AG04450 (cell line): Measurements from ENCODE around the gene ACTRT2. TPM values are rescaled to one million over a fixed set of nuclear protein-coding genes. Genes with fewer than 3 reads are reported as not detected.

ENCODE experiments used
- CTCF ChIA-PET: fragments of 300-600, 350-600 bp; formaldehyde crosslinking; extraction: SDS; loops from one replicate; lab custom pipeline; 2022; ENCODE audit warnings: antibody characterized with exemption, inconsistent platforms; lab: Charles Lee
- POLR2A ChIA-PET: fragments of 350-600 bp; formaldehyde crosslinking; extraction: SDS; loops from one replicate; lab custom pipeline; 2021; ENCODE audit warnings: antibody characterized with exemption, inconsistent platforms; lab: Yijun Ruan, JAX
- DNase-seq: peaks from one replicate; pipeline ENCODE4 v3.0.0-alpha.2; 2011; ENCODE audit warnings: low read depth, low spot score
- H3K27ac ChIP-seq: one replicate; pipeline ENCODE4 v1.5.1; 2012; ENCODE audit warnings: low read depth, low read length, control low read depth
- H3K27me3 ChIP-seq: one replicate; pipeline ENCODE4 v1.6.0; 2012; ENCODE audit warnings: low read length; ENCODE audit not compliant: control insufficient read depth, insufficient read depth
- H3K4me3 ChIP-seq: 2 replicates; pipeline ENCODE4 v1.5.1; 2011; ENCODE audit warnings: mild to moderate bottlenecking, low read depth, low read length, control low read depth
- H3K9me3 ChIP-seq: 2 replicates; pipeline ENCODE4 v1.5.1; 2012; ENCODE audit warnings: low read length; ENCODE audit not compliant: control insufficient read depth, insufficient read depth
- polyA plus RNA-seq: library from polyadenylated mRNA; depleted of rRNA; stranded (reverse); fragments of >200 nt; gene quantifications from 2 replicates; pipeline ENCODE4 v1.2.3, GENCODE V29; 2011
- TF ChIP-seq, protein P1 (sequence below): IDR thresholded peaks from 2 replicates; pipeline ENCODE4 v1.5.1; 2011; ENCODE audit warnings: low read depth, low read length, control low read depth, inconsistent platforms

ACTRT2 gene
- polyA plus RNA-seq, 1 experiment, result not detected

DNA sequence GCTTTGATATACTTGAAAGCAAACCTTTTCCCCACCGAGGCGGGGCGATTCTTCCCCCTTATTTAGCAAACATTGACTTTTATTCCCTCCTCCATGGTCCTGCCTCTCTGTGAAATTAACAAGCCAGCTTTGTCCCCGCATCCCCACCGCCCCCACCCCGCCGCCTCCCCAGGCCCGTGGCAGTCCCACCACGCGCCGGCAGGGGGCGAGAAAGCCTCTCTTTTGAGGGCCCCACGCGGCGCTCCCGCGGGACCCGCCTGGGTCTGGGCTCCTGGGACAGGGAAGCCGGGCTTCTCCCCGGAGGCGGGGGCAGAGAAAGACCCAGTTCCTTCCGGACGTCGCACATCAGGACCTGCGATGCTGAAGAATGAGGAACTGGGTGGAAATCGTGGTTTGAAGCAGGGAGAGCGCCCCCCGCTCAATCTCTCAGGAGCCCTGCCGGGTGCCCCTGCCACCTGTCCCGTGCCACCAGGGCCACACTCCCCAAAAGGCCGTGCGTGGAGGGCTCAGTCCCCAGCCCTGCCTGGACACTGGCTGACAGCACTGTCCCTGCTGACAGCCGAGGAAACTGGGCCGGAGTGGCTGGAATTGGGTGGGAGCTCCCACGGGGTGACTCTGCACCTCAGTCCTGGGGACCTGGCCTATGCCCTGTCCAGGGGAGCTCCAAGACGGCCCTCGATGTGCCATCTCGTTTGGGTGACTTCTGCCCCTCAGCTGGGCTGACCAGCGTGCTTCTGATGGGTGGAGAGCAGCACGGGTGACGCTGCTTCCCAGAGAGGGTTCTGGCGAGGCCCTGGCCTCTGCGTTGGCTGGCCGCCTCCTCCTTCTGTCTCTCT lies 8.6 kb upstream of the ACTRT2 start:
- POLR2A ChIA-PET, result no interaction called here

DNA sequence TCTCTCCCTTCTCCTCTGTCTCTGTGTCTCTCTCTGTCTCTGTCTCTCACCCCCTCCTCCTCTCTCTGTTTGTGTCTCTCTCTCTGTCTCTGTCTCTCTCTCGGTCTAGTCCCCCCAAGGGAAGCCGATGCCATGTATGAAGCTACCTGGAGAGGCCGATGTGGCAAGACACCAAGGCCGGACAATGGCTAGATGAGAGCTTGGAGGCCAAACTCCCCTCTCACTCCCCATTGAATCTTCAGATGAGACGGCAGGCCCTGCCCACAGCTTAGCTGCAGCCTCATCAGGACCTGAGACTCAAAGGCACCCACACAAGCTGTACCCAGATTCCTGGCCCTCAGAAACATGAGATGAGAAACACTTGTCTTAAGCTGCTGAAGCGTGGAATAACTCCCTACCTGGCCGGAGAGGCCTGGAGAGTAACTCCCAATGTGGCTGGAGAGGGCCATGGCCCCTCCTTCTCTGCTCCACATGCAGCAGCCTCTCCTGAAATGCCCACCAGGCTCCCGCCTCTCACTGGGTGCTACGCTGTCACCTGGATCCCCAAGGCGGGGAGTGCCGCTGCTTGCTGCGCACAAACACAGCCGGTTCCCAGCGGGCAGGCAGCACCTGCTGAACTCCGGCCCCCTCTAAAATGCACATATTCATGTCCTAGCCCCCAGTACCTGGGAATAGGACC lies 7.8 kb upstream of the ACTRT2 start:
- Histone ChIP-seq H3K27me3 (no peaks in the 10 kb centered on the region), H3K4me3 (no peak overlapping the region), H3K9me3 (peaks cover 72% of the 10 kb centered on the region), H3K27ac (no peak overlapping the region)
- CTCF ChIA-PET, result interaction anchor here (2.6 kb wide), 1 partner anchor 411 kb away, joined by 8 read pairs; no protein-coding TSS in a partner anchor
- TF ChIP-seq, protein P1, sequence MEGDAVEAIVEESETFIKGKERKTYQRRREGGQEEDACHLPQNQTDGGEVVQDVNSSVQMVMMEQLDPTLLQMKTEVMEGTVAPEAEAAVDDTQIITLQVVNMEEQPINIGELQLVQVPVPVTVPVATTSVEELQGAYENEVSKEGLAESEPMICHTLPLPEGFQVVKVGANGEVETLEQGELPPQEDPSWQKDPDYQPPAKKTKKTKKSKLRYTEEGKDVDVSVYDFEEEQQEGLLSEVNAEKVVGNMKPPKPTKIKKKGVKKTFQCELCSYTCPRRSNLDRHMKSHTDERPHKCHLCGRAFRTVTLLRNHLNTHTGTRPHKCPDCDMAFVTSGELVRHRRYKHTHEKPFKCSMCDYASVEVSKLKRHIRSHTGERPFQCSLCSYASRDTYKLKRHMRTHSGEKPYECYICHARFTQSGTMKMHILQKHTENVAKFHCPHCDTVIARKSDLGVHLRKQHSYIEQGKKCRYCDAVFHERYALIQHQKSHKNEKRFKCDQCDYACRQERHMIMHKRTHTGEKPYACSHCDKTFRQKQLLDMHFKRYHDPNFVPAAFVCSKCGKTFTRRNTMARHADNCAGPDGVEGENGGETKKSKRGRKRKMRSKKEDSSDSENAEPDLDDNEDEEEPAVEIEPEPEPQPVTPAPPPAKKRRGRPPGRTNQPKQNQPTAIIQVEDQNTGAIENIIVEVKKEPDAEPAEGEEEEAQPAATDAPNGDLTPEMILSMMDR, result no peak
- DNase-seq, result no peak
- POLR2A ChIA-PET, result no interaction called here

More for the DNA sequence above, 8.6 kb upstream of the ACTRT2 start:
- Histone ChIP-seq H3K4me3 (no peak overlapping the region), H3K27me3 (no peaks in the 10 kb centered on the region), H3K9me3 (peaks cover 68% of the 10 kb centered on the region), H3K27ac (no peak overlapping the region)
- TF ChIP-seq, protein P1, result peak; percentile 27; the same call in 1 of the 2 replicates
- DNase-seq, result no peak
- CTCF ChIA-PET, result interaction anchor here (0.6 to 2.6 kb wide), 2 partner anchors 407 to 411 kb away, joined by 3 to 8 read pairs; no protein-coding TSS in a partner anchor

DNA sequence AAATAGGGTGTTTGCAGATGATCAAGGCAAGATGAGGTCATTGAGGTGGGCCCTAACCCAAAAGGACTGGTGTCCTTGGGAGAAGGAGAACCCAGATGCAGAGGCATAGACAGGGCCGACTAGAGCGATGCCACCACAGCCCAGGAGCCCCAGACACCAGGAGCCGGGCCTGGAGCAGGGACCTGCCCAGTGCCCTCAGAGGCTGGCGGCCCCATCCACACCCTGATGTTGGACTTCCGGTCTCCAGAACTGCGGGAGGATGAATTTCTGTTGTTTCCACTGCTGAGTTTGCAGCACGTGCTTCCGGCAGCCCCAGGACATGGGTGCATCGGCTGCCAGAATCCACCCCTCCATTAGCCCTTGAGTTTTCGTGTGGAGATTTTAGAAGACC lies 7.2 kb upstream of the ACTRT2 start:
- TF ChIP-seq, protein P1, result no peak
- no peak overlapping the region for H3K4me3 ChIP-seq
- no peak for DNase-seq
- no peaks in the 10 kb centered on the region for H3K27me3 ChIP-seq
- H3K9me3 ChIP-seq, result peaks cover 72% of the 10 kb centered on the region
- ChIA-PET CTCF (interaction anchor here (2.6 kb wide), 1 partner anchor 410 kb away, joined by 8 read pairs; no protein-coding TSS in a partner anchor), POLR2A (no interaction called here)
- H3K27ac ChIP-seq, result no peak overlapping the region

DNA sequence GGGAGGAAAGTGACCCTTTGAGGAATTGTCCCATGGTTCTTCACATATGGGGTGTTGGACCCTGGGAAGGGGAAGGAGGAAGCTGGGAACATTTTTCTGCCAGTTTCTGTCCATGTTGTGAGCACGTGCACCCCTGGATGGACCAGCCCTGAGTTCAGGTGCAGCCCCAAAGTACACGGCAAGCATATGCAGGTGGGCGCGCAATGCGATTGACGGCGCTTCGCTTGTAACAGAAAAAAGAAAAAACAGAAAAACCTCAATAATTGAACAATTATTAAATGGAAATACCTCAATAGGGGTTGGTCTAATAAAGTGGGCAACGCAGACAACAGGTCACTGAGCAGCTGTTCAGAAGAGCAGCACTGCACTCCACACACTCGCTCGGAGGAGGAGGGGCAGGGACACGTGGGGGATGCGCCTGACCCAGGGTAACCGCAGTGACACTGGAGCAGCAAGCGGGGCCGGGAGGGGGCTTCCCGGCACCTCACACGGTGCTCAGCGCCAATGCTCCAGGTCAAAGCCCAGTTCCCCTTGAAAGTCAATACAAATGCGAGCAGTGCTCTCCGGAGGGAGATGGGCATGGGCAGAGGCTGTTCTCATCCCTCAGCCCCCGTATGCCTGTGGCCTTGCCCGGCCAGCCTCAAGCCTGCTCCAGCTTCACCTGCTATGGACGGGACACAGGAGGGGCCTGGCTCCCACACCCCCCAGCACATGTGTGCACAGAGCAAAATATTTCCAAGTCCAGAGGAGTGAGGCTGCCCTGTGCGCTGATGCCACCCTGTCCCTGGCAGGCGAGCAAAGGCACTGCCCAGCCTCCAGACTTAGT lies 6.6 kb upstream of the ACTRT2 start:
- TF ChIP-seq, protein P1, result no peak
- peaks cover 76% of the 10 kb centered on the region for H3K9me3 ChIP-seq
- CTCF ChIA-PET, result no interaction called here

More for the DNA sequence above, 6.6 kb upstream of the ACTRT2 start:
- Histone ChIP-seq H3K4me3 (no peak overlapping the region), H3K27ac (no peak overlapping the region), H3K27me3 (no peaks in the 10 kb centered on the region)
- DNase-seq, result no peak
- POLR2A ChIA-PET, result no interaction called here
